ENCODE data around the gene CASKIN2.
"Not testable (repeated sequence)": the region's sequence is repeated elsewhere in the genome, so short reads cannot be mapped to it uniquely, and the experiment has no call there.

Gene CASKIN2

DNA sequence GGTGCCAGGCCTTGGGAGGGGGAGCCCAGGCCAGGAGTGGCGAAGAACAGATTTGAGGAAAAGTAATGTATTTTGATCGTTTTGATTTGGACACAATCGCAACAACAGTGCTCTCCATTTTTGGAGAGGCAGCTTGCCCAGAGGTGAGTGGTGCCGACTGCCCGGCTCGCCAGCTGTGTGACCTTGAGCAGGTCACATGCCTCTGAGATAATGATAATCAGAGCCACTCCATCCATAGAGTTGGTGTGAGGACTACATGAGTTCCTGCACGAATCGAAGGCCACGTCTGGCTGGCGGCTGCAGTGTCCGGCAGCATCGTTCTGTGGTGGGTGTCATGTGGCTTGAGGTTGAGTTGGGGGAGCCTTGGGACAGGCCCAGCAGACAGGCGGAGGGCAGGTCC is 30.8 kb upstream of the CASKIN2 start:
- DNase-seq (ENCODE audit: low read depth): no peak

DNA sequence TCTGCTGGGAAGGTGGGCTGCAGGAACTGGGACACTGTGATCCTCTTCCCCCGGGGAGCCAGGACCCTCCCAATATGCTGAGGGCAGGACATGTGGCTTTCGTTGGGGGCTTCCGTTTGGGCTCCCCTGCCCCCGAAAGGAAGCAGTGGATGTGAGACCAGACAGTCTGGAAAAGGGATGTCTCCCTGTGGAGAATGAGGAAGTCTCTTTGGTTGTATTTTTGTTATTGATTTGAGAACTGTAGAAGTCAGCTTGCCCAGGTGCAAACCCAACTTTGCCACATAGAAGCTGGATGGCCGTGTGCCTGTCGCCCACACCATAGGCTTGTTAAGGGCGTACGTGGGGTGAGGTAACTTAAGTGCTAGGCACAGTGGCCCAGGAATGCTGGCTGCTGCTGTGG is 28.9 kb upstream of the CASKIN2 start:
- no peak for DNase-seq (ENCODE audit: low read depth)

- no peak for DNase-seq (ENCODE audit: low read depth)
Measured at GRCh38 chr17:75542728-75543336, 27.5 kb upstream of the CASKIN2 start.

DNA sequence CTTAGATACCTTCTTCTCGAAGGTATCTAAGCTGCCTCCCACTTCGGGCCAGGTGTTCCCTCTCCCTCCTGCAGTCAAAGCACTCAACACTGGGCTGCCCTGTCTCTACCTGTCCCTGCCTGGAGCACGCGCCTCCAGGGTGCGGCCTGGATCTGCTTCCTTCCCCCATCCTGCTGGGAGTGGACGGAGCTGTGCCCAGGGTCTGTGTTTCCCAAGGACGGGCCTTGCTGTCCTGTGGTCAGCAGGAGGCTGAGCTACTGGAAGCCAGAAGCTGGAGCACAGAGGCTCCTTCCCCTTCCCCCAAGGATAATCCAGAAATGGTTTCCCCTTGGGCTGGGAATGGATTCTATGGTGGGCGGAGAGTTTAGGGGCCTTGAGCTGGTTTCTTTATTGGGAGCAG is 26.9 kb upstream of the CASKIN2 start:
- DNase-seq (ENCODE audit: low read depth): no peak

DNA sequence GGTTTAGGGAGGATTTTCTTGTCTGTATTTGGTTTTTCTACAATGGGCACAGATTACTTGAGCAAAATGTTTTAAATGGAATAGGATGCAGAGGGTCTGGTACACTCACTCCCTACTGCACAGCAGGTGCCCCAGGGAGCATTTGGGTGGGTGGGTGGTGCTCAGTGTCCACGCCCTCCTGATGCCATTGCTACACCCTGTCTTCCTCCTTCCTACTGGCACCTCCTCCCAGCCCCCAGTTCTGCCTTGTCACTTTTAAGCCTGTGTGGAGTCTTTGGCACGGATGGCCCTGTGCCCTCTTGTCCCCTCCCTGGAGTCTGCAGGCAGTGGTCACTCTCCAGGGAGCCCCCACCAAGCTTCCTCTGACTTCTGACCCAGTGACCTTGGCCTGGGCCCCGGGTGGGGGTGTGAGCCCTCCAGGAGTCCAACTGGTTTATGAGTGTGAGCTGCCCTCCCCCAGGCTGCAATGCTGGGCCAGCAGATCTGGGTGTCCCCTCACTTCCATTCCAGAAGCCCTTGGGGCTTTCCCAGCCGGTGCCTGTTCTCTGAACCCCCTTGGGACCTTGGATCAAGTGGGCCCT is 25.7 kb upstream of the CASKIN2 start:
- no peak for DNase-seq (ENCODE audit: low read depth)

DNA sequence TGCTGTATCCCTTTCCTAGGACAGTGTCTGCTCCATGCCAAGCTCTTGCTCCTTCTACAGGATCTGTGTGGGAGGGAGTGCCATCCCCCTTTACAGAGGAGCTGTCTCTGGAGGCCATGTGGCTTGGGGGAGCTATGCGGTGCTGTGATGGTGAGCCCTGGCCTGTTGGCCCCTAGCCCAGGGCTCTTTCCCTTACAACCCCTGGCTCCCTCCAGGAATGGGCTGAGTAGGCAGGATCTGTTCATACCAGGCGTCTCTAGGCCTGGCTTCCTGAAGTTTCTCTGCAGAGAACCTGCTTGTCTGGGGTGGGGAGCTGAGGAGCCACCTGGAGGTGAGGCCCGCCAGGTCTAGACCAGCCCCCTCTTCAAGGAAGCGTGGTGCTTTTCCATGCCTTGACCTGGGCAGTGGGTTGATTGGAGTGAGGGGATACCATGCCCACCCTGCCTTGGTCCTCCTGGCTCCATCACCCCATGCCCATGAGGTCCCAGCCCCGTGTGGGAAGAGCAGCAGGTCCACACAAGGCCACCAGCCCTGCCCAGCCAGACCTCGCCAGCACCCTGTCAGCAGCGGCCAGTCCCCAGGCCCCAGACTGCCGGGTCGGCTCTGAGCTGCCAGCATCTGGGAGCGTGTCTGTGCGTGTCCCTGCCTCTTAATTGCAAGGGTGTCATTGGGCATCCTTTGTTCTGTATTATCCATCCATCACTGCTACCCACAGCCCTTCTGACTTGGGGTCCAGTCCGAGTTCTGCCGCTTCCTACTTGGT is 24.8 kb upstream of the CASKIN2 start:
- DNase-seq (ENCODE audit: low read depth): peak; percentile 12

DNA sequence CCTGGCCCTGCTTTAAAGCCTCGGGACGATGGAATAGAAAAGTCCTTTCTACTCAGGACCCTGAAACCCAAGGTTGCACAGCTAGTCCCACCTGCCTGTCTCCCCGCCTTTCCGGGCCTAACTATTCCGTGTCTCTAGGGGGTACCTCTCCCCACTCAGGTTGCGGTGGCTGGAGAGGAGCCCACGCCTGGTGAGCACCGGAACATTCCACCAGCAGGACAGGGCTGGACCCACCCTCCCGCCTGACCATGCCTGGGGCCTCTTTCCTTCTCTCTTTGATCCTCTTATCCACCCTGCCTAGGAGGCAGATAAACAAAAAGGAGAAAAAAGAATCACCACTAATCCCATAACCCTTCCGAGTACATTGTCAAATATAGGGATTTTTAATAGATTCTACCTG is 21.0 kb upstream of the CASKIN2 start:
- no peak for DNase-seq (ENCODE audit: low read depth)

- DNase-seq (ENCODE audit: low read depth): no peak
Measured at GRCh38 chr17:75535871-75536270, 20.5 kb upstream of the CASKIN2 start.

GRCh38 chr17:75535119-75535537 is 19.8 kb upstream of the CASKIN2 start:
- DNase-seq (ENCODE audit: low read depth): no peak

- peak; percentile 17 for DNase-seq (ENCODE audit: low read depth)
Measured at GRCh38 chr17:75531721-75532072, 16.4 kb upstream of the CASKIN2 start.

- no peak for DNase-seq (ENCODE audit: low read depth)
Measured at GRCh38 chr17:75530837-75531720, 15.7 kb upstream of the CASKIN2 start.

- DNase-seq (ENCODE audit: low read depth): no peak
Measured at GRCh38 chr17:75526555-75527270, 11.4 kb upstream of the CASKIN2 start.

DNA sequence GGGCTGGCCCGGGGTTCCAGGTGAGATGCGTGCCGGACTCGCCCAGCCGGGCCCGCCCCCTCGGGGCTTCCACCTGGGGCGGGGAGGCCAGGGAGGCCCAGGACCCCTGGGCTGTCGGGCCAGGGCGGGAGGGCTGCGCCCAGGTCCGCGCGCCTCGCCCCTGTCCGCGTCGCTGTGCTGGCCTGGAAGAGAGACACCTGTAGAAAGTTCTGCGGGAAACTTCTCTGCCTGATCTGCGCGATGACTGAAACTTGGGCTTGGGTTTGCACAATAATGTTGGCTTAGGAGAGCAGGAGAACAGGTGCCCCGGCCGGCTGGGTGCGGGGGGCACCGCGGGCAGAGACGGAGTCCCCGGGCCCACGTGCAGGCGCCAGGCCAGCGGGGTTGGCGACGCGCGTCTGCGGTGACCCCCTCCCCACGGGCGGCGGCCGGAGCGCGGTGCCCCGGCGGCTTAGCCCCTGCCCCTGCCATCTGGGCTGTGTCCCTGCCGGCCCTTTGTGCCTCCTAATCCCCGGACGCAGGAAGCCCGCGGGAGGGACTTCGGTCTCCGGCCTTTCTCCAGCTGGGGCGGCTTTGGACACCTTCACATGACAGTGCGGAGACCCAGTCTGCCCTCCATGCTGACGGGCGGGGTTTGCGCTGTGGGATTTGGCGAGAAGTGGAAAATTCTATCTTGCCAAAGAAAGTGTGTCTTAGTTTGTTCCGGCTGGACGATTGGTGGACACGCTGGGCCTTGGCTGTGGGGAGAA is 10.6 kb upstream of the CASKIN2 start:
- no peak for DNase-seq (ENCODE audit: low read depth)

- peak; percentile 72 for DNase-seq (ENCODE audit: low read depth)
Measured at GRCh38 chr17:75524970-75525805, 9.9 kb upstream of the CASKIN2 start, which contains the start of gene LLGL2. Gene LLGL2 (plus strand): TSS chr17:75525697. CDS start chr17:75543427, 17,730 bp downstream.

- no peak for DNase-seq (ENCODE audit: low read depth)
Measured at GRCh38 chr17:75524269-75524969, 9.1 kb upstream of the CASKIN2 start.

GRCh38 chr17:75523647-75524046 is 8.3 kb upstream of the CASKIN2 start:
- no peak for DNase-seq (ENCODE audit: low read depth)

GRCh38 chr17:75521951-75522727 is 6.8 kb upstream of the CASKIN2 start:
- DNase-seq (ENCODE audit: low read depth): no peak

- DNase-seq (ENCODE audit: low read depth): no peak
Measured at GRCh38 chr17:75521290-75521689, 6.0 kb upstream of the CASKIN2 start.

- not testable (repeated sequence) for DNase-seq (ENCODE audit: low read depth)
Measured at GRCh38 chr17:75520413-75520812, 5.1 kb upstream of the CASKIN2 start.

All from EH (cell line).